GM23338 (cell line): ENCODE data around the gene CFAP97D2.
"Not testable (repeated sequence)": the region's sequence is repeated elsewhere in the genome, so short reads cannot be mapped to it uniquely, and the experiment has no call there.

Experiments used
- CREB1 ChIP-seq: fragments of 250-450 bp; sonication (Bioruptor Pico); IDR thresholded peaks from 2 replicates; pipeline ENCODE4 v1.5.0; 2020; ENCODE audit warnings: low read depth, mild to moderate bottlenecking, moderate library complexity
- CTCF ChIP-seq, 2 experiments: fragments of 200-600 bp in 1 of 2; sonication (generic) in 1 of 2; conservative IDR thresholded peaks; 2 replicates each; pipeline versions ENCODE4 v1.5.1 to v1.6.1; 2016 to 2017; ENCODE audit warnings: antibody characterized with exemption in 2 of 2, low read depth in 2 of 2, mild to moderate bottlenecking in 2 of 2, moderate library complexity in 1 of 2
- ETS1 ChIP-seq: IDR thresholded peaks from 2 replicates; pipeline ENCODE4 v1.6.1; 2016; ENCODE audit warnings: antibody characterized with exemption
- EZH2 ChIP-seq: fragments of 200-600 bp; sonication (generic); IDR thresholded peaks from one replicate; pipeline ENCODE4 v1.8.0; 2017; ENCODE audit warnings: antibody characterized with exemption, mild to moderate bottlenecking, low read depth; ENCODE audit not compliant: unreplicated experiment
- EZH2phosphoT487 ChIP-seq: fragments of 200-600 bp; sonication (generic); IDR thresholded peaks from one replicate; pipeline ENCODE4 v1.8.1; 2018; ENCODE audit warnings: antibody characterized with exemption; ENCODE audit not compliant: unreplicated experiment
- POLR2AphosphoS5 ChIP-seq: IDR thresholded peaks from 2 replicates; pipeline ENCODE4 v1.6.1; 2016; ENCODE audit warnings: antibody characterized with exemption, low read depth
- STAT1 ChIP-seq: IDR thresholded peaks from one replicate; pipeline ENCODE4 v1.6.1; 2016; ENCODE audit warnings: antibody characterized with exemption; ENCODE audit not compliant: unreplicated experiment

- not testable (repeated sequence) for TF ChIP-seq CTCF (conservative IDR thresholded peaks at IDR 0.05; ENCODE audit: low read depth in 2 of 2); ETS1; EZH2; POLR2AphosphoS5; STAT1; EZH2phosphoT487; CREB1 (CRISPR knock-in tag)
These were observed 45.9 kb upstream of the CFAP97D2 start for GRCh38 chr13:114133126-114133525.
